K562 (cell line): ENCODE data around the gene BHLHE40. TPM values are rescaled to one million over a fixed set of nuclear protein-coding genes. Genes with fewer than 3 reads are reported as not detected.

Experiments
- ATAC-seq: fragments of 200-7000 bp; cut with Tn5 transposase; 3 replicates; pipeline ENCODE4 v1.9.1; 2020; ENCODE audit warnings: moderate library complexity
- BruUV-seq: library from RNA; stranded (reverse); fragments of 400-500 nt; replicated peaks from 2 replicates; lab custom pipeline; 2021; lab: Mats Ljungman, UMichigan
- CTCF ChIA-PET: fragments of 300-600 bp; formaldehyde crosslinking; extraction: SDS; loops from one replicate; lab custom pipeline; 2021; ENCODE audit warnings: low intra/inter-chr PET ratio; lab: Yijun Ruan, JAX
- POLR2A ChIA-PET: fragments of 300-600, 350-650 bp; sonication (Branson Sonifier 250); formaldehyde crosslinking; extraction: SDS; loops from one replicate; lab custom pipeline; 2021; ENCODE audit warnings: antibody characterized with exemption, inconsistent platforms; lab: Yijun Ruan, JAX
- DNase-seq, 4 experiments: peaks; one replicate each; pipeline versions ENCODE4 v3.0.0 to v3.0.0-alpha.2; 2011 to 2018; ENCODE audit warnings: low spot score in 3 of 4, mixed read lengths in 3 of 4; ENCODE audit errors: extremely low read depth in 1 of 4
- FAIRE-seq: peaks from 2 replicates; lab custom pipeline; 2011; peaks lifted over from hg19 to GRCh38; lab: Jason Lieb, UNC
- H2AFZ ChIP-seq: 2 replicates; pipeline ENCODE4 v1.6.0; 2011; ENCODE audit warnings: low read depth, low read length, control low read depth, inconsistent platforms
- H3K27ac ChIP-seq: fragments of 200-600 bp; 3 replicates; pipeline ENCODE4 v1.8.0; 2011; ENCODE audit warnings: low read depth, mild to moderate bottlenecking, control low read depth, inconsistent platforms, low read length, moderate library complexity, mixed read lengths; ENCODE audit errors: extremely low read depth
- H3K27me3 ChIP-seq, 2 experiments: fragments of 300-600 bp in 1 of 2; 2 replicates in 1 of 2; 3 replicates in 1 of 2; pipeline versions ENCODE4 v1.6.0 to v1.8.0; 2011; ENCODE audit warnings: inconsistent platforms in 2 of 2, low read length in 2 of 2, mild to moderate bottlenecking in 1 of 2, mixed read lengths in 1 of 2, moderate library complexity in 1 of 2; ENCODE audit not compliant: control insufficient read depth in 2 of 2, insufficient read depth in 2 of 2
- H3K36me3 ChIP-seq: fragments of 300-600 bp; 3 replicates; pipeline ENCODE4 v1.8.0; 2011; ENCODE audit warnings: mild to moderate bottlenecking, low read length, inconsistent platforms; ENCODE audit not compliant: control insufficient read depth, insufficient read depth
- H3K4me1 ChIP-seq, 2 experiments: fragments of 200-600 bp in 1 of 2; replicated peaks in 1 of 2; 2 replicates in 1 of 2; 3 replicates in 1 of 2; pipeline versions ENCODE4 v1.5.1 to v1.8.0; 2011; ENCODE audit warnings: inconsistent platforms in 2 of 2, low read length in 2 of 2, mild to moderate bottlenecking in 1 of 2, mixed read lengths in 1 of 2, moderate library complexity in 1 of 2; ENCODE audit not compliant: control insufficient read depth in 2 of 2, insufficient read depth in 2 of 2
- H3K4me2 ChIP-seq: 2 replicates; pipeline ENCODE4 v1.6.1; 2011; ENCODE audit warnings: low read length, control low read depth, inconsistent platforms, mixed read lengths; ENCODE audit not compliant: insufficient read depth
- H3K4me3 ChIP-seq: fragments of 200-600 bp; sonication (generic), shearing (Covaris generic); 2 replicates; pipeline ENCODE4 v1.5.1; 2016; ENCODE audit warnings: control low read depth, inconsistent platforms
- H3K79me2 ChIP-seq: fragments of 200-600 bp; 3 replicates; pipeline ENCODE4 v1.8.0; 2011; ENCODE audit warnings: low read length, inconsistent platforms; ENCODE audit not compliant: control insufficient read depth, insufficient read depth
- H3K9ac ChIP-seq, 2 experiments: 2 replicates each; pipeline versions ENCODE4 v1.6.0 to v1.6.1; 2011; ENCODE audit warnings: low read depth in 2 of 2, low read length in 2 of 2, control low read depth in 1 of 2, inconsistent platforms in 1 of 2, mild to moderate bottlenecking in 1 of 2, mixed read lengths in 1 of 2; ENCODE audit not compliant: insufficient read depth in 1 of 2
- H3K9me1 ChIP-seq: one replicate; pipeline ENCODE4 v1.6.0; 2011; ENCODE audit warnings: inconsistent platforms, mild to moderate bottlenecking, low read length, moderate library complexity; ENCODE audit not compliant: control insufficient read depth, insufficient read depth
- H3K9me3 ChIP-seq: replicated peaks from 2 replicates; pipeline ENCODE4 v1.5.1; 2011; ENCODE audit warnings: low read depth, low read length, inconsistent platforms; ENCODE audit not compliant: control insufficient read depth, insufficient read depth
- H4K20me1 ChIP-seq: replicated peaks from 2 replicates; pipeline ENCODE4 v1.6.1; 2011; ENCODE audit warnings: low read length, inconsistent platforms, mixed read lengths; ENCODE audit not compliant: control insufficient read depth, insufficient read depth
- HNRNPK ChIP-seq: fragments of 200-400 bp; formaldehyde crosslinking; IDR thresholded peaks from one replicate; pipeline ENCODE4 v1.6.1; 2018; ENCODE audit warnings: mild to moderate bottlenecking, low read depth, low read length; ENCODE audit not compliant: poor library complexity, severe bottlenecking
- IRF2 ChIP-seq: sonication (generic); formaldehyde crosslinking; IDR thresholded peaks from 2 replicates; pipeline ENCODE4 v1.8.1; 2022; ENCODE audit warnings: mild to moderate bottlenecking, missing genetic modification reagents
- JUN ChIP-seq, 2 experiments: sonication (generic) in 1 of 2; formaldehyde crosslinking in 1 of 2; IDR thresholded peaks; 2 replicates each; pipeline versions ENCODE4 v1.6.1 to v1.8.0; 2012 to 2022; ENCODE audit warnings: borderline replicate concordance in 2 of 2, mild to moderate bottlenecking in 2 of 2, improper control_type of control experiment in 1 of 2, low read depth in 1 of 2, low read length in 1 of 2, missing genetic modification reagents in 1 of 2
- POLR2AphosphoS5 ChIP-seq: IDR thresholded peaks from 2 replicates; pipeline ENCODE4 v1.6.1; 2011; ENCODE audit warnings: mild to moderate bottlenecking, low read depth, low read length, moderate library complexity; ENCODE audit not compliant: control insufficient read depth, insufficient read depth
- ZNF140 ChIP-seq: fragments of 250-450 bp; sonication (Bioruptor Pico); IDR thresholded peaks from 2 replicates; pipeline ENCODE4 v1.8.0; 2021; ENCODE audit warnings: moderate library complexity, mild to moderate bottlenecking, inconsistent platforms
- ZNF589 ChIP-seq: fragments of 200-800 bp; sonication (Bioruptor generic); IDR thresholded peaks from 2 replicates; pipeline ENCODE4 v1.6.1; 2016; ENCODE audit warnings: low read depth, missing genetic modification characterization, missing compliant biosample characterization
- WGBS: fragments of 100-300 bp; shearing (Covaris generic); methylation state at CpG from one replicate; pipeline ENCODE4 v1.1.6; 2016; ENCODE audit warnings: low coverage, mixed read lengths; ENCODE audit not compliant: insufficient coverage; ENCODE audit errors: missing lambda C conversion rate; 5-methylcytosine and 5-hydroxymethylcytosine counted together
- in situ Hi-C: fragments of 300-500 bp; cut with MboI; formaldehyde crosslinking; loops from 4 replicates; pipeline ENCODE4 v1.15.0; 2018; ENCODE audit warnings: inconsistent platforms, mixed read lengths
- intact Hi-C: fragments of 100-400 bp; cut with micrococcal nuclease; formaldehyde crosslinking; loops from 2 replicates; pipeline ENCODE4 v1.14.2; 2022
- polyA plus RNA-seq, 8 experiments: library from polyadenylated mRNA; depleted of rRNA in 4 of 8; stranded (reverse) in 5 of 8; unstranded in 3 of 8; fragments of >200 nt; fragmentation: Nextera tagmentation in 2 of 8; fragmentation: Illumina TruSeq in 1 of 8; extraction: Ambion mirVana in 2 of 8; extraction: Trizol in 1 of 8; gene quantifications; 2 replicates each; pipeline versions ENCODE4 v1.2.1 to v1.2.3, GENCODE V29; 2011 to 2014; ENCODE audit warnings: inconsistent platforms in 1 of 8, missing spikeins in 1 of 8
- total RNA-seq, 7 experiments: library from RNA; depleted of rRNA in 6 of 7; stranded (reverse); fragments of >200 nt in 6 of 7; fragmentation: Illumina TruSeq in 2 of 7; extraction: Trizol in 2 of 7; gene quantifications; 2 replicates each; pipeline versions ENCODE4 v1.2.1 to v1.2.3, GENCODE V29; 2011 to 2021; ENCODE audit warnings: low replicate concordance in 1 of 7
- TF ChIP-seq, protein P1 (sequence below): fragments of 450-650 bp; IDR thresholded peaks from 2 replicates; pipeline ENCODE4 v1.7.1; 2018; ENCODE audit warnings: mild to moderate bottlenecking, low read depth; ENCODE audit not compliant: partially characterized antibody
- TF ChIP-seq, protein P2 (sequence below): IDR thresholded peaks from 2 replicates; pipeline ENCODE4 v1.6.1; 2011; ENCODE audit warnings: borderline replicate concordance, low read depth, mild to moderate bottlenecking, moderate library complexity, low read length; ENCODE audit not compliant: insufficient read depth, poor library complexity, severe bottlenecking

The BHLHE40 gene
- total and polyA plus RNA-seq, 9 of the 15 experiments (the other 6 are each of a cell fraction or from before 2014, with no cell fraction given) = 12.0 to 83.9 (median 31.4) TPM

DNA sequence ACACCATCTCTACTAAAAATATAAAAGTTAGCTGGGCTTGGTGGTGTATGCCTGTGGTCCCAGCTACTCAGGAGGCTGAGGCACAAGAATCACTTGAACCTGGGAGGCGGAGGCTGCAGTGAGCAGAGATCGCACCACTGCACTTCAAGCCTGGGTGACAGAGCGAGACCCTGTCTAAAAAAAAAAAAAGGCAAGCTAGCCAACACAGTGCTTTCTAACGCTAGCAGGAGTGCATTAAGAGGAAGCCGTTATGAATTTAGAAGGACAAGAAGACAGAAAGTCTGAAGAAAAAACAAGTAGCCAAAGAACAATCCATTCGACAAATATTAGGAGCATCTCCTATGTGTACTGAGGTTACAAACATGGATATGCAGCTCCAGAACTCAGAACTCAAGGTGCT is 28.6 kb downstream of the BHLHE40 start:
- Histone ChIP-seq H3K4me3 (no peak overlapping the region), H4K20me1 (no peaks in the 10 kb centered on the region), H3K27ac (no peak overlapping the region), H3K27me3 (no peaks in the 10 kb centered on the region), H3K4me2 (no peak overlapping the region), H2AFZ (no peak overlapping the region), H3K79me2 (no peaks in the 10 kb centered on the region), H3K4me1 (peaks cover 29 to 46% of the 10 kb centered on the region in 2 experiments), H3K9ac (no peak overlapping the region), H3K9me1 (no peaks in the 10 kb centered on the region), H3K36me3 (no peaks in the 10 kb centered on the region)
- 61% methylated on average over 6 of the region's 6 CpGs for WGBS
- ATAC-seq = no peak
- no TSS peak for BruUV-seq
- no peak for FAIRE-seq
- intact Hi-C loops = no loop called here
- POLR2A ChIA-PET = interaction anchor here (0.6 to 1.9 kb wide), 6 partner anchors 9 to 23 kb away, joined by 3 to 7 read pairs (median 4); no protein-coding TSS in a partner anchor
- no peak for DNase-seq
- CTCF ChIA-PET = no interaction called here
- no peak for TF ChIP-seq IRF2 (CRISPR knock-in tag)
- TF ChIP-seq, all 486 proteins: peak for 0
- no peaks in the 10 kb centered on the region for H3K9me3 ChIP-seq
- in situ Hi-C loops = no loop called here

DNA sequence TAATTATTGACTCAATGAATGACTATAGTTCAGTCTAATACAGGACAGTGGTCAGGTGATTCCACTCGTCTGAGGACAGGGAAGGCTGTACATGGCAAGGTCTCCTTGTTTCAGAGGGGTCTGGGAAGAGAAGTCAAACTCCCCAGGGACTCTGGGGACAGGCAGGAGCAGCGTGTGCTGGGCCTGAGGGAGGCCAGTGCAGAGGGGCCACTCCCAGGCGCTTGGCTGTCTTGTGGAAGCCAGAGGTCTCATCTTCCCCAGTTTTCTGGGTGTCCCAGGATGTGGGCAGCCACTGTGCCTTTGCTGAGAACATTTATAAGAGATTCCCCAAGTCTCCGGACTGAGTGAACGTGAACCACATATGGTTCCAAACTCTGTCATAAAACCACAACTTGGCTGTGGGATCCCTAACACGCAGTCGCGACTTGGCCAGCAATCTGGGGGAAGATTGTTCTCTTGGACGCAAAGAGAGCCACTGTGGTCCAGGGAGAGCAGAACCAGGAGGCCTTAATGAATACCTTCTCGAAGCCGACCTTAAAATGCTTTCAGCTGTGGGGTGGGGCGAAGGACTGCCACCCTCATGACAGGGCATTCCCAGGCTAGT is 30.4 kb downstream of the BHLHE40 start:
- ChIA-PET CTCF (no interaction called here), POLR2A (interaction anchor here (1.3 kb wide), 1 partner anchor 8 kb away, joined by 6 read pairs; no protein-coding TSS in a partner anchor)
- 62% methylated on average over 12 of the region's 12 CpGs for WGBS
- Histone ChIP-seq H3K79me2 (no peaks in the 10 kb centered on the region), H3K4me1 (peaks cover 41 to 59% of the 10 kb centered on the region in 2 experiments), H3K9ac (peak overlapping the region in 1 of 2 experiments; percentile 57; a peak in 1 of 4 replicates), H3K36me3 (no peaks in the 10 kb centered on the region), H3K9me3 (no peaks in the 10 kb centered on the region), H3K27me3 (no peaks in the 10 kb centered on the region), H3K4me3 (no peak overlapping the region), H4K20me1 (no peaks in the 10 kb centered on the region), H3K4me2 (no peak overlapping the region), H3K9me1 (no peaks in the 10 kb centered on the region), H3K27ac (no peak overlapping the region), H2AFZ (no peak overlapping the region)
- no peak for DNase-seq
- FAIRE-seq = no peak
- in situ Hi-C loops (no loop called here), intact Hi-C loops (no loop called here)
- ATAC-seq = no peak
- no TSS peak for BruUV-seq
- TF ChIP-seq JUN (IDR thresholded peaks at IDR 0.05; ENCODE audit: borderline replicate concordance, low read depth, low read length) (no peak), JUN (CRISPR knock-in tag; IDR thresholded peaks at IDR 0.05; ENCODE audit: borderline replicate concordance) (no peak), POLR2AphosphoS5 (no peak), ZNF589 (no peak), ZNF140 (no peak), HNRNPK (no peak)
- TF ChIP-seq, protein P1, sequence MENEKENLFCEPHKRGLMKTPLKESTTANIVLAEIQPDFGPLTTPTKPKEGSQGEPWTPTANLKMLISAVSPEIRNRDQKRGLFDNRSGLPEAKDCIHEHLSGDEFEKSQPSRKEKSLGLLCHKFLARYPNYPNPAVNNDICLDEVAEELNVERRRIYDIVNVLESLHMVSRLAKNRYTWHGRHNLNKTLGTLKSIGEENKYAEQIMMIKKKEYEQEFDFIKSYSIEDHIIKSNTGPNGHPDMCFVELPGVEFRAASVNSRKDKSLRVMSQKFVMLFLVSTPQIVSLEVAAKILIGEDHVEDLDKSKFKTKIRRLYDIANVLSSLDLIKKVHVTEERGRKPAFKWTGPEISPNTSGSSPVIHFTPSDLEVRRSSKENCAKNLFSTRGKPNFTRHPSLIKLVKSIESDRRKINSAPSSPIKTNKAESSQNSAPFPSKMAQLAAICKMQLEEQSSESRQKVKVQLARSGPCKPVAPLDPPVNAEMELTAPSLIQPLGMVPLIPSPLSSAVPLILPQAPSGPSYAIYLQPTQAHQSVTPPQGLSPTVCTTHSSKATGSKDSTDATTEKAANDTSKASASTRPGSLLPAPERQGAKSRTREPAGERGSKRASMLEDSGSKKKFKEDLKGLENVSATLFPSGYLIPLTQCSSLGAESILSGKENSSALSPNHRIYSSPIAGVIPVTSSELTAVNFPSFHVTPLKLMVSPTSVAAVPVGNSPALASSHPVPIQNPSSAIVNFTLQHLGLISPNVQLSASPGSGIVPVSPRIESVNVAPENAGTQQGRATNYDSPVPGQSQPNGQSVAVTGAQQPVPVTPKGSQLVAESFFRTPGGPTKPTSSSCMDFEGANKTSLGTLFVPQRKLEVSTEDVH = no peak
- TF ChIP-seq, protein P2, sequence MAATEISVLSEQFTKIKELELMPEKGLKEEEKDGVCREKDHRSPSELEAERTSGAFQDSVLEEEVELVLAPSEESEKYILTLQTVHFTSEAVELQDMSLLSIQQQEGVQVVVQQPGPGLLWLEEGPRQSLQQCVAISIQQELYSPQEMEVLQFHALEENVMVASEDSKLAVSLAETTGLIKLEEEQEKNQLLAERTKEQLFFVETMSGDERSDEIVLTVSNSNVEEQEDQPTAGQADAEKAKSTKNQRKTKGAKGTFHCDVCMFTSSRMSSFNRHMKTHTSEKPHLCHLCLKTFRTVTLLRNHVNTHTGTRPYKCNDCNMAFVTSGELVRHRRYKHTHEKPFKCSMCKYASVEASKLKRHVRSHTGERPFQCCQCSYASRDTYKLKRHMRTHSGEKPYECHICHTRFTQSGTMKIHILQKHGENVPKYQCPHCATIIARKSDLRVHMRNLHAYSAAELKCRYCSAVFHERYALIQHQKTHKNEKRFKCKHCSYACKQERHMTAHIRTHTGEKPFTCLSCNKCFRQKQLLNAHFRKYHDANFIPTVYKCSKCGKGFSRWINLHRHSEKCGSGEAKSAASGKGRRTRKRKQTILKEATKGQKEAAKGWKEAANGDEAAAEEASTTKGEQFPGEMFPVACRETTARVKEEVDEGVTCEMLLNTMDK = no peak
